GM12878 (cell line): Measurements from ENCODE around the gene SYNJ2. TPM values are rescaled to one million over a fixed set of nuclear protein-coding genes. Genes with fewer than 3 reads are reported as not detected.

ENCODE experiments used
- BACH1 ChIP-seq: fragments of 450-650 bp; IDR thresholded peaks from 2 replicates; pipeline ENCODE4 v1.6.1; 2017; ENCODE audit warnings: mild to moderate bottlenecking, borderline replicate concordance
- BCL3 ChIP-seq: IDR thresholded peaks from 2 replicates; pipeline ENCODE4 v1.6.1; 2011; ENCODE audit warnings: borderline replicate concordance, low read depth, mild to moderate bottlenecking, moderate library complexity, low read length; ENCODE audit not compliant: insufficient read depth, poor library complexity, severe bottlenecking
- CEBPB ChIP-seq, 2 experiments: fragments of 150-350 bp in 1 of 2; IDR thresholded peaks; 2 replicates each; pipeline ENCODE4 v1.6.1; 2012 to 2014; ENCODE audit warnings: low read depth in 2 of 2, low read length in 2 of 2, borderline replicate concordance in 1 of 2, inconsistent platforms in 1 of 2
- EED ChIP-seq: sonication (generic); IDR thresholded peaks from 2 replicates; pipeline ENCODE4 v1.6.1; 2016; ENCODE audit warnings: antibody characterized with exemption, low read depth
- HSF1 ChIP-seq: fragments of 150-350 bp; IDR thresholded peaks from 2 replicates; pipeline ENCODE4 v1.6.1; 2014; ENCODE audit warnings: mild to moderate bottlenecking, low read depth, low read length
- IKZF1 ChIP-seq: fragments of 450-650 bp; conservative IDR thresholded peaks from 2 replicates; pipeline ENCODE4 v1.6.1; 2017; ENCODE audit warnings: antibody characterized with exemption, mild to moderate bottlenecking
- PAX5 ChIP-seq: IDR thresholded peaks from 2 replicates; pipeline ENCODE4 v1.6.1; 2011; ENCODE audit warnings: low read depth, low read length, borderline replicate concordance
- PBX3 ChIP-seq: IDR thresholded peaks from 2 replicates; pipeline ENCODE4 v1.6.1; 2011; ENCODE audit warnings: mild to moderate bottlenecking, low read depth, low read length, moderate library complexity; ENCODE audit not compliant: insufficient replicate concordance
- RELB ChIP-seq: fragments of 450-650 bp; IDR thresholded peaks from 2 replicates; pipeline ENCODE4 v1.6.1; 2017; ENCODE audit warnings: low read depth, mild to moderate bottlenecking, moderate library complexity
- RFX5 ChIP-seq: IDR thresholded peaks from 2 replicates; pipeline ENCODE4 v1.6.1; 2011; ENCODE audit warnings: low read depth, low read length, improper control_type of control experiment
- SIX5 ChIP-seq: IDR thresholded peaks from 2 replicates; pipeline ENCODE4 v1.6.1; 2011; ENCODE audit warnings: mild to moderate bottlenecking, low read depth, low read length, moderate library complexity; ENCODE audit not compliant: severe bottlenecking
- SPI1 ChIP-seq: IDR thresholded peaks from 2 replicates; pipeline ENCODE4 v1.6.1; 2011; ENCODE audit warnings: low read depth, mild to moderate bottlenecking, low read length, moderate library complexity, borderline replicate concordance; ENCODE audit not compliant: insufficient read depth
- STAT3 ChIP-seq: IDR thresholded peaks from 2 replicates; pipeline ENCODE4 v1.6.1; 2011; ENCODE audit warnings: low read depth, low read length, improper control_type of control experiment
- USF1 ChIP-seq: IDR thresholded peaks from 2 replicates; pipeline ENCODE4 v1.6.1; 2011; ENCODE audit warnings: borderline replicate concordance, low read depth, mild to moderate bottlenecking, moderate library complexity, mixed read lengths, low read length; ENCODE audit not compliant: insufficient read depth; ENCODE audit errors: extremely low read length
- YBX1 ChIP-seq: fragments of 450-650 bp; IDR thresholded peaks from 2 replicates; pipeline ENCODE4 v1.6.1; 2016; ENCODE audit warnings: antibody characterized with exemption
- ZNF207 ChIP-seq: fragments of 450-650 bp; IDR thresholded peaks from 2 replicates; pipeline ENCODE4 v1.6.1; 2014; ENCODE audit warnings: antibody characterized with exemption, mild to moderate bottlenecking, borderline replicate concordance
- ZNF592 ChIP-seq: fragments of 450-650 bp; IDR thresholded peaks from 2 replicates; pipeline ENCODE4 v1.6.1; 2017; ENCODE audit warnings: mild to moderate bottlenecking, moderate library complexity
- ZZZ3 ChIP-seq: IDR thresholded peaks from 2 replicates; pipeline ENCODE4 v1.6.1; 2011; ENCODE audit warnings: low read depth; ENCODE audit not compliant: control insufficient read depth, insufficient read length
- polyA plus RNA-seq, 11 experiments: library from polyadenylated mRNA; depleted of rRNA in 4 of 11; unstranded in 6 of 11; stranded (reverse) in 5 of 11; fragments of >200 nt; fragmentation: Nextera tagmentation in 4 of 11; fragmentation: Illumina TruSeq in 1 of 11; extraction: Ambion mirVana in 4 of 11; extraction: Trizol in 1 of 11; gene quantifications; 1 replicate in 1 of 11; 2 replicates in 10 of 11; pipeline versions ENCODE4 v1.2.1 to v1.2.3, GENCODE V29; 2011 to 2016; ENCODE audit warnings: inconsistent platforms in 2 of 11, missing spikeins in 2 of 11, low read depth in 1 of 11
- total RNA-seq, 4 experiments: library from RNA; depleted of rRNA in 3 of 4; stranded (reverse); fragments of >200 nt in 3 of 4; fragmentation: Illumina TruSeq in 1 of 4; extraction: Trizol in 1 of 4; gene quantifications; 2 replicates each; pipeline versions ENCODE4 v1.2.1 to v1.2.3, GENCODE V29; 2013 to 2021

Gene SYNJ2
- total and polyA plus RNA-seq, 10 of the 15 experiments (the other 5 are each of a cell fraction or from before 2014, with no cell fraction given), result 0.11 to 1.8 (median 0.57) TPM

- no peak for TF ChIP-seq RFX5
- no peak for TF ChIP-seq SPI1
- no peak for TF ChIP-seq ZNF207
- TF ChIP-seq YBX1, result no peak
- no peak for TF ChIP-seq SIX5
- TF ChIP-seq RELB, result no peak
- no peak for TF ChIP-seq STAT3
- no peak for TF ChIP-seq PAX5
- TF ChIP-seq USF1, result no peak
- TF ChIP-seq BCL3, result no peak
- TF ChIP-seq EED, result no peak
- TF ChIP-seq HSF1, result no peak
- TF ChIP-seq ZZZ3, result no peak
- no peak for TF ChIP-seq PBX3
- no peak for TF ChIP-seq CEBPB (IDR thresholded peaks at IDR 0.05; ENCODE audit: borderline replicate concordance in 1 of 2, low read depth in 2 of 2, low read length in 2 of 2)
- peak; percentile 30; the same call in 1 of the 2 replicates for TF ChIP-seq BACH1
- peak; percentile 46 for TF ChIP-seq IKZF1
- 0 out of 2 replicates have a peak, but pooled peaks have one; percentile 7 for TF ChIP-seq ZNF592
Measured at GRCh38 chr6:157981395-157982101, at the start of gene SYNJ2 (continued).
